Common myeloid progenitor, CD34-positive (primary cell): ENCODE data around the gene PRSS21.

Source experiments
- CTCF ChIA-PET: fragments of 350-600 bp; sonication (Branson Sonifier 250); formaldehyde crosslinking; loops from one replicate; lab custom pipeline; 2021; ENCODE audit warnings: antibody characterized with exemption; lab: Charles Lee
- POLR2A ChIA-PET: fragments of 350-600 bp; sonication (Branson Sonifier 250); formaldehyde crosslinking; loops from one replicate; lab custom pipeline; 2021; ENCODE audit warnings: antibody characterized with exemption; lab: Charles Lee
- DNase-seq, 3 donors: peaks; one replicate each; pipeline versions ENCODE4 v3.0.0 to v3.0.0-alpha.2; 2013
- H3K27ac ChIP-seq, 2 experiments: 1 replicate in 1 of 2; 2 replicates in 1 of 2; pipeline ENCODE4 v1.7.0; 2013; ENCODE audit warnings: inconsistent platforms in 2 of 2, low read length in 2 of 2, mild to moderate bottlenecking in 2 of 2, low read depth in 1 of 2, moderate library complexity in 1 of 2; ENCODE audit not compliant: severe bottlenecking in 2 of 2, insufficient read depth in 1 of 2, poor library complexity in 1 of 2
- H3K27me3 ChIP-seq, 5 experiments: replicated peaks in 2 of 5; 1 replicate in 3 of 5; 2 replicates in 2 of 5; pipeline versions ENCODE4 v1.6.1 to v1.7.0; 2013; ENCODE audit warnings: low read length in 4 of 5, mild to moderate bottlenecking in 2 of 5, moderate library complexity in 2 of 5, inconsistent platforms in 1 of 5; ENCODE audit not compliant: insufficient read depth in 5 of 5, control insufficient read depth in 4 of 5
- H3K36me3 ChIP-seq, 4 experiments: 1 replicate in 2 of 4; 2 replicates in 2 of 4; pipeline versions ENCODE4 v1.6.1 to v1.7.0; 2013; ENCODE audit warnings: low read length in 3 of 4, control low read depth in 1 of 4, mild to moderate bottlenecking in 1 of 4; ENCODE audit not compliant: control insufficient read depth in 4 of 4, insufficient read depth in 4 of 4
- H3K4me1 ChIP-seq, 4 experiments: 1 replicate in 3 of 4; 2 replicates in 1 of 4; pipeline versions ENCODE4 v1.6.1 to v1.7.1; 2013; ENCODE audit warnings: low read length in 3 of 4, mild to moderate bottlenecking in 3 of 4, control low read depth in 1 of 4, inconsistent platforms in 1 of 4, moderate library complexity in 1 of 4; ENCODE audit not compliant: control insufficient read depth in 4 of 4, insufficient read depth in 4 of 4; ENCODE audit errors: control extremely low read depth in 1 of 4
- H3K4me3 ChIP-seq, 7 experiments: 1 replicate in 4 of 7; 2 replicates in 3 of 7; pipeline versions ENCODE4 v1.5.1 to v1.7.0; 2013; ENCODE audit warnings: mild to moderate bottlenecking in 7 of 7, low read length in 6 of 7, moderate library complexity in 6 of 7, inconsistent platforms in 2 of 7, low read depth in 2 of 7, control low read depth in 1 of 7; ENCODE audit not compliant: insufficient read depth in 4 of 7, control insufficient read depth in 1 of 7; ENCODE audit errors: extremely low read depth in 1 of 7
- H3K9me3 ChIP-seq, 5 experiments: 1 replicate in 4 of 5; 2 replicates in 1 of 5; pipeline versions ENCODE4 v1.6.1 to v1.7.1; 2013; ENCODE audit warnings: low read length in 4 of 5, mild to moderate bottlenecking in 2 of 5, inconsistent platforms in 1 of 5, low read depth in 1 of 5, moderate library complexity in 1 of 5; ENCODE audit not compliant: control insufficient read depth in 4 of 5, insufficient read depth in 2 of 5; ENCODE audit errors: control extremely low read depth in 1 of 5
- WGBS: methylation state at CpG from one replicate; pipeline ENCODE4 v1.1.5; 2013; ENCODE audit not compliant: insufficient coverage; 5-methylcytosine and 5-hydroxymethylcytosine counted together

PRSS21 gene

DNA sequence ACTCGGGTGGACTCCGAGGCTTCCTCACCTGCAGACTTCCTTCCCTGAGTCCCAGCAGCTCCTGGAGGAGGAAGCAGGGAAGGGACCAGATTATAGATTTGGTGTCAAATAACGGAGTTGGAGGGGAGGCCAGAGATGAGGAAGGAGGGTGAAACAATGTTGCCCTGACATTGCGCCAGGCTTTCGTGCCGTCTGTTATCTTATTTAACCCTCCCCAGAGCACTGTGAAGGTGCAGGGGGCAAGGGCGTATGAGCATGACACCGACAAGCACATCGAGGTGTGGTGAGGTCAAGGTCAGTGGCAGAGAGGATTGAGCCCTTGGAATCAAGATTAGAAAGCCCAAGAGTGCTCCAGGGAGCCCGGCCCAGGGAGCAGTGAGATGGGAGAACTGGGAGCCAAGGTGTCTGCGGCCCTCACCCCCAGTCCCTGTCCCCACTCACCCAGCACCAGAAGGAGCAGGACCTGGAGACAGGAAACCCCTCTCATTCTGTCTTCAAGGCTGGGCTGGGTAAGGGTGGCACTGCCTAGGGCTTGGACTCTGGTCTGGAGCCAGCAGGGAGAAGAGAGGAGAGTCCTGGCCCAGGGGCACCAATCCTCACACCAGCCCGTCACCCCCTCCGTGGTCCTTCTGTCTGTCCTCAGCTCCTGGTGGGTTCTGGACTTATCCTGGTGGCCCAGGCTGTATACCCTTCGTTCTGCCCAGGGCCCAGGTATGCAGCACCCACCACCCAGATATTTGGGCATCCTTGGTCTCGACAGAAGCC is 30.8 kb upstream of the PRSS21 start:
- no peaks in the 10 kb centered on the region for H3K36me3 ChIP-seq
- 56% methylated on average over 11 of the region's 15 CpGs for WGBS
- H3K4me1 ChIP-seq: peaks cover 0 to 14% (median 10%) of the 10 kb centered on the region in 4 experiments
- no peak for DNase-seq
- H3K27me3 ChIP-seq: peaks cover 0 to 63% (median 25%) of the 10 kb centered on the region in 5 experiments
- ChIA-PET CTCF (no interaction called here), POLR2A (no interaction called here)
- H3K27ac ChIP-seq: no peak overlapping the region
- no peak overlapping the region for H3K4me3 ChIP-seq
- H3K9me3 ChIP-seq: no peaks in the 10 kb centered on the region

DNA sequence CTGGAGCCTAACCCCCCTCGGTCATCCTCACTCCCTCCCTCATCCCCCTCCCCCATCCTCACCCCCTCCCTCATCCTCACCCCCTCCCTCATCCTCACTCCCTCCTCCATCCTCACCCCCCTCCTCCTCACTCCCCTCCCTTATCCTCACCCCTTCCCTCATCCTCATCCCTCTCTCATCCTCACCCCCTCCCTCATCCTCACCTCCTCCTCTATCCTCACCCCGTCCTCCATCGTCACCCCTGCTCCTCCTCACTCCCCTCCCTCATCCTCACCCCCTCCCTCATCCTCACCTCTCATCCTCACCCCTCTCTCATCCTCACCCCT is 30.2 kb upstream of the PRSS21 start:
- H3K4me1 ChIP-seq: peaks cover 0 to 14% (median 10%) of the 10 kb centered on the region in 4 experiments
- H3K27ac ChIP-seq: no peak overlapping the region
- no peak overlapping the region for H3K4me3 ChIP-seq
- peaks cover 0 to 66% (median 25%) of the 10 kb centered on the region in 5 experiments for H3K27me3 ChIP-seq
- H3K9me3 ChIP-seq: no peaks in the 10 kb centered on the region
- DNase-seq: no peak
- ChIA-PET POLR2A (no interaction called here), CTCF (no interaction called here)
- 80% methylated on average over 3 of the region's 3 CpGs for WGBS
- no peaks in the 10 kb centered on the region for H3K36me3 ChIP-seq

DNA sequence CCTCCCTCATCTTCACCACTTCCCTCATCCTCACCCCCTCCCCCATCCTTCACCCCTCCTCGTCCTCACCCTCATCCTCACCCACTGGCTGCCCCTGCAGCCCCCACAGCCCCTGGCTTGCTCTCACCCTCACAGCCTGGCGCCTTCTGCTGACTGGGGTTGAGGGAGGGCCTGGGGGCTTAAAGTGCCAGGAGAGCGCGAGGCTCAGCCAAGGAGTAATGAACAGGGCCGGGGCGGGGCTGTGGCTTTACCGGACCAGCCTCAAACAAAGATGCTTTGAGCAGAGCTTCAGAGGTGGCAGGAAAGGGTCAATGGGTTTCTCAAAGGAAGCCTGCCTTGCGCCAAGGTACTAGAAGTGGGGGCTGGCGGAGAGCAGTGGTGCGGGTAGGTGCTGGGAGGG is 29.6 kb upstream of the PRSS21 start, which contains the start of gene PRSS33:
TSS of gene PRSS33 (minus strand) at position 155 of the 400 bp plus-strand sequence. CDS start 1,013 bp downstream, outside the sequence.
- H3K36me3 ChIP-seq: no peaks in the 10 kb centered on the region
- H3K27me3 ChIP-seq: peaks cover 0 to 66% (median 25%) of the 10 kb centered on the region in 5 experiments
- H3K4me1 ChIP-seq: peaks cover 0 to 14% (median 10%) of the 10 kb centered on the region in 4 experiments
- H3K9me3 ChIP-seq: no peaks in the 10 kb centered on the region
- ChIA-PET POLR2A (no interaction called here), CTCF (interaction anchor here (1.1 kb wide), 1 partner anchor 36 kb away, joined by 4 read pairs; no protein-coding TSS in a partner anchor)
- no peak within 1 kb of the TSS for H3K27ac ChIP-seq
- H3K4me3 ChIP-seq: no peak within 1 kb of the TSS
- 25% methylated on average over 8 of the region's 10 CpGs for WGBS
- DNase-seq: peak in 1 of 3 donors; percentile 13

DNA sequence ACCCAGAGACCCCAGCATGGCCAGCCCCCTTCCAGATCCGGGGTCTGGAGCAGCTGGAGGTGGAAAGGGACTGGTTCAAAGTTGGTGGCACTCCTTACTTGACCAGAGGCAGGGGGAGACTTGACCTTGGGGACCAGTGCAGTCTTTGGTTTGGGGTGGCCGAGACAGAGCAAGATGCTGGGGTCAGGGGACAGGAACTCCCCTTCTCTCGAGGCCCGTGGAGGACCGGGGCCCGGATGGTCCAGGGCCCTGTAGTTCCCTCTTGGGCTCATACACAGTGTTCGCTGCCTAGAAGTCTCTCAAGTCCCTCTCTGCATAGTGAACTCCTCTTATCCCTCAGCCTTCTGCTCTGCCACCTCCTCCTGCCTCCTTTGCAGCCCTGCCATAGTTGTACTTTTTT is 29.1 kb upstream of the PRSS21 start:
- no peaks in the 10 kb centered on the region for H3K9me3 ChIP-seq
- DNase-seq: no peak
- WGBS: 51% methylated on average over 7 of the region's 7 CpGs
- H3K4me3 ChIP-seq: no peak overlapping the region
- H3K4me1 ChIP-seq: peaks cover 0 to 14% (median 10%) of the 10 kb centered on the region in 4 experiments
- POLR2A ChIA-PET: no interaction called here
- H3K36me3 ChIP-seq: no peaks in the 10 kb centered on the region
- peaks cover 0 to 66% (median 25%) of the 10 kb centered on the region in 5 experiments for H3K27me3 ChIP-seq
- CTCF ChIA-PET: interaction anchor here (1.1 kb wide), 1 partner anchor 35 kb away, joined by 4 read pairs; no protein-coding TSS in a partner anchor
- H3K27ac ChIP-seq: no peak overlapping the region

DNA sequence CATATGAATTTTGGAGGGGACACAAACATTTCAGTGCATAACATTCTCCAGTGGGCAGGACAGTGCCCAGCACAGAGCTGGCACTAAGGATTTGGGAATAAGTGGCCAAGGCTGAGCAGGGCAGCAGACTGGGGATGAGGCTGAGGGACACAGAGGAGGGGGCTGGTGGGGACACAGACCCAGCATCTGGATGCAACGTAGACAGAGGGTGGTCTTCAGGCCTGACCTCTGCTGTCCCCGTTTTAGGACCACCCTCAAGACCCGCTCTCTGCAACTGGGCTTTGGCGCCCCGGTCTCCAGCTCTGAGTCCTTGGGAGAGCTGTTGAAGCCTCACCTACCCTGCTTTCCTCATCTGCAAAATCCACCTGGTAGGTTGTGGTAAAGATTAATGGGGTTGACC is 26.4 kb upstream of the PRSS21 start:
- Histone ChIP-seq H3K27me3 (peaks cover 0 to 50% (median 18%) of the 10 kb centered on the region in 5 experiments), H3K27ac (no peak overlapping the region), H3K9me3 (no peaks in the 10 kb centered on the region), H3K36me3 (no peaks in the 10 kb centered on the region), H3K4me1 (peaks cover 0 to 9% (median 4%) of the 10 kb centered on the region in 4 experiments), H3K4me3 (no peak overlapping the region)
- no peak for DNase-seq
- WGBS: 95% methylated on average over 3 of the region's 5 CpGs
- POLR2A ChIA-PET: interaction anchor here (0.6 kb wide), 1 partner anchor 213 kb away, joined by 3 read pairs; no protein-coding TSS in a partner anchor
- CTCF ChIA-PET: interaction anchor here (1.0 to 1.3 kb wide), 2 partner anchors 10 to 62 kb away, joined by 3 to 4 read pairs; no protein-coding TSS in a partner anchor

DNA sequence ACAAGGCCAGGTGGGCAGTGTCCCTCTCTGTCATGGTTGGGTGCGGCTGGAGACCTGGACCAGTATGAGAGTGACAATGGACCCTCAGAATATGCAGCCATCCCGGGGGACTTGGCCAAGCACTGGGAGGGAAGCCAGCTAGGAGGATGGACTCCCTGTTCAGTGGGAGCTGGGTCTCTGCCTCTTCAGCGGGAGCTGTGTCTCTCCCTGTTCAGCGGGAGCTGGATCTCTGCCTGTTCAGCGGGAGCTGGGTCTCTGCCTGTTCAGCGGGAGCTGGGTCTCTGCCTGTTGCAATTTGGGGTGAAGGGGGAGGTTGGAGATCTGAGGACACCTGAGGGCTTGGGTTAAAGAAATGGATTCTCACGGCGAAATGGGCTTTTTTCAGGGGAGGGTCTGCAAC is 25.9 kb upstream of the PRSS21 start:
- no peaks in the 10 kb centered on the region for H3K36me3 ChIP-seq
- H3K9me3 ChIP-seq: no peaks in the 10 kb centered on the region
- no peak for DNase-seq
- peaks cover 0 to 8% (median 0%) of the 10 kb centered on the region in 4 experiments for H3K4me1 ChIP-seq
- CTCF ChIA-PET: interaction anchor here (0.6 to 1.3 kb wide), 3 partner anchors 9 to 63 kb away, joined by 3 to 4 read pairs (median 3); no protein-coding TSS in a partner anchor
- POLR2A ChIA-PET: no interaction called here
- no peak overlapping the region for H3K4me3 ChIP-seq
- H3K27ac ChIP-seq: no peak overlapping the region
- peaks cover 0 to 45% (median 13%) of the 10 kb centered on the region in 5 experiments for H3K27me3 ChIP-seq
- WGBS: 90% methylated on average over 7 of the region's 8 CpGs

DNA sequence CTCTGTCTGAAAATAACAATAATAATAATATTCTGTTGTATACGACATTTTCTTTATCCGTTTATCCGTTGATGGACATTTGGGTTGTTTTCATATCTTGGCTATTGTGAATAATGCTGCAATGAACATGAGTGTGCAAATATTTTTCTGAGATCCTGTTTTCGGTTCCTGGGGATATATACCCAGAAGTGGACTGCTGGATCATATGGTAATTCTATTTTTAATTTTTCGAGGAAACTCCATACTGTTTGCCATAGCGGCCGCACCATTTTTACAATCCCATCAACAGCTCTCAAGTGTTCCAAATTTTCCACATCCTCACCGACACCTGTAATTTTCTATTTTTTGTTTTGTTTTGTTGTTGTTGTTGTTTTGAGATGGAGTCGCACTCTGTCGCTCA is 24.1 kb upstream of the PRSS21 start:
- no peaks in the 10 kb centered on the region for H3K9me3 ChIP-seq
- H3K4me3 ChIP-seq: no peak overlapping the region
- peaks cover 0 to 29% (median 8%) of the 10 kb centered on the region in 5 experiments for H3K27me3 ChIP-seq
- no peak overlapping the region for H3K27ac ChIP-seq
- no peaks in the 10 kb centered on the region for H3K36me3 ChIP-seq
- H3K4me1 ChIP-seq: peaks cover 0 to 8% (median 0%) of the 10 kb centered on the region in 4 experiments
- ChIA-PET POLR2A (no interaction called here), CTCF (interaction anchor here (1.3 to 1.5 kb wide), 2 partner anchors 9 to 75 kb away, joined by 4 read pairs; no protein-coding TSS in a partner anchor)
- WGBS: 100% methylated on average over 2 of the region's 10 CpGs
- no peak for DNase-seq
